Measurements from ENCODE around the gene TNFSF13B.
"Not testable (repeated sequence)": the region's sequence is repeated elsewhere in the genome, so short reads cannot be mapped to it uniquely, and the experiment has no call there.

The TNFSF13B gene

DNA sequence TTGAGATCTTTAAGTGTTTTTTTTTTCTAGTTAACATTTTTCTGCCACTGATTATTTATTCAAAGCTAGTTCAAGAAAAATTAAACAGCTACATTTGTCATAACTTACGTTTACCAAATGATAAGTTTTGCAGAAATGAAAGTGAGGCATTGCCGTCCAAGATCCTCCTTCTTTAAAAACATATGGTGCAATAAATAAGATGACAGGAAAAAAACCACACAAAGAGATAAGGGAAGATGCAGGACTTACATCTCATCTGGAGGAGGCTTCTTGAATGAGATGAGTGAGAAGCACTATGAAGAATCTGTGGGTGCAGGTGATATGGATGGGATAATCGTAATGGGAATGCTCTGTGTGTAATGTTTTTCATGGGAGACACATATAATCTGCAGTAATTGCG is 12.4 kb downstream of the TNFSF13B start:
- no peak for DNase-seq (ENCODE audit: low read depth)

DNA sequence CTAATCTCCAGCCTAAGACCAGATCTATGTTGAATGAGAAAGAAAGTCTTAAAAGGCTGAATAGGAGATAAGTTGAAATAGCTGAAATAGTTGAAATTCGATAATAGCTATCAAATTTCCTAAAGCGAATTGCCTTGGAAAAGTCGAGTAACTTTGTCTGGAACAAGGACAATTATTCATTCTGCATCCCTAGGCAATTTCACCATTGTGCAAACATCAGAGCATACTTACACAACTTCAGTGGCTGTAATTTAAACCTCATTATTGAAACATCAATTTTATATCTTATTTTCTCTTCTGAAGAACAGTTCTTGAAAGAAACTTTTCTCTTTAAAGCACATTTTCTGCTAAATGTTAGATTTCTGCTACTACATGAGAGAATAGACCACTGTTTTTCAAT is 13.6 kb downstream of the TNFSF13B start:
- no peak for DNase-seq (ENCODE audit: low read depth)

DNA sequence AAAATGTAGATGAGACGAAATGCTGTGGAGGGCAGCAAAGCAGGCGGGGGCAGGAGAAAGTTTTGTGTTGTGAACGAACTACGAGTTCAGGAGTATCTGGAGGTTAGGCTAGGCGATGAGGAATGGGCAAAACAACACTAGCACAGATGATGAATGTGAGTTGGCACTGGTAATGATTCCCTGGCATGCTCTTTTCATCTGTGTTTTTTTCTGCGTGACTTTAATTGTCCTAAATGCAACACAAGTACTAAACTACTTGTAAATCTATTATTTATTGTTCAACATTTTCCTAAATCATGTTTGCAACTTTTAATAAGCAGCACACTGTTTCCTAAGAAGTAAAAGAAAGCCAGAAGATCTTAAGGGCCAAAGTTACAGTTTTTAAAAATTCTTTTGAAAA is 19.2 kb downstream of the TNFSF13B start:
- no peak for DNase-seq (ENCODE audit: low read depth)

DNA sequence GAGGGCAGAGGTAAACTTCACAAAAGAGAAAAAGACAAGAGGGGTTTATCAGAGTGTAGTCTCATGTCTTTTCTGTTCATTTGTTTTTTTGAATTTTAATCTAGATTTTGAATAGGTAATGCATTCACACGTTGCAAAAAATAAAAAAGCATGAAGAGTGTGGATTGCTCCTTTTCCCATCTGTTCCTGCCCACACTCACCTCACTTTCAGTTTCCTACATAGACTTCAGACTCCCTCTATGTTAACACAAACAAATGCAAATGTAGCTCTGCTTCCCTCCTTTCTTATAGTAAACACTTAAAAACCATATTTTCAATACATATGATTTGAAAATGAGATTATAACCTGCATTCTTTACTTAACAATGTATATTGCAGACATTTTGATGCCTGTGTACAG is 20.3 kb downstream of the TNFSF13B start:
- no peak for DNase-seq (ENCODE audit: low read depth)

DNA sequence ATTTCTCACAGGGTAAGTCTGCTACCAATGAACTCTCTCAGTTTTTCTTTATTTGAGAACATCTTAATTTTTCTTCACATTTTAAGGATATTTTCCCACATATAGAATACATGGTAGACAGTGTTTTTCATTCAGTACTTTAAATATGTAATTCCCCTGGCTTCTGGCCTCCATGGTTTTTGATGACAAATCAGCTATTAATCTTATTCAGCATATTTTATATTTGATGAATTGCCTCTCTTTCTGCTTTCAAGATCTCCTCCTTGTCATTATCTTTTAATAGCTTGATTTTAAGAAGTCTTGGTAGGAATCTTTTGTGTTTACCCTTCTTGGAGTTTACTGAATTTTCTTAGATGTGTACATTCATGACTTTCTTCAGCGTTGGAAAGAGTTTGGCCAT is 27.6 kb downstream of the TNFSF13B start:
- no peak for DNase-seq (ENCODE audit: low read depth)

DNA sequence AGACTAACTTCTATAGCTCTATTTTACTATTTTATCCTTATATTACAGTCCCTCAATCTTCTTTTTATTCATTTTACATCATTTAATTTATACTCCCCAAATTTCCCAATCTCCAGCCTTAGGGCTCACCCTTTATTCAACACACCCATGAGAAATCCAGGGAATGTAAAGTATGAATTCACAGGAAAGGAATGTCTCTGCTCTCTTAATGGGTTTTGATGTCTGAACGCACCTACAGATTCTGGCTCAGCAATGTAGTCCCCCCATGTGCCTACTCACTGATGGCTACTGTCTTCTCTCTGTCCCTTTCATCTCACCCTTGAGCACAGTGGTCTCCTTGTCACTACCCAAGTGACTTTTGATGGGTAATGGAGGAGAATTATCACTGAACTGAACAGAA is 32.8 kb downstream of the TNFSF13B start:
- DNase-seq (ENCODE audit: low read depth) = no peak

DNA sequence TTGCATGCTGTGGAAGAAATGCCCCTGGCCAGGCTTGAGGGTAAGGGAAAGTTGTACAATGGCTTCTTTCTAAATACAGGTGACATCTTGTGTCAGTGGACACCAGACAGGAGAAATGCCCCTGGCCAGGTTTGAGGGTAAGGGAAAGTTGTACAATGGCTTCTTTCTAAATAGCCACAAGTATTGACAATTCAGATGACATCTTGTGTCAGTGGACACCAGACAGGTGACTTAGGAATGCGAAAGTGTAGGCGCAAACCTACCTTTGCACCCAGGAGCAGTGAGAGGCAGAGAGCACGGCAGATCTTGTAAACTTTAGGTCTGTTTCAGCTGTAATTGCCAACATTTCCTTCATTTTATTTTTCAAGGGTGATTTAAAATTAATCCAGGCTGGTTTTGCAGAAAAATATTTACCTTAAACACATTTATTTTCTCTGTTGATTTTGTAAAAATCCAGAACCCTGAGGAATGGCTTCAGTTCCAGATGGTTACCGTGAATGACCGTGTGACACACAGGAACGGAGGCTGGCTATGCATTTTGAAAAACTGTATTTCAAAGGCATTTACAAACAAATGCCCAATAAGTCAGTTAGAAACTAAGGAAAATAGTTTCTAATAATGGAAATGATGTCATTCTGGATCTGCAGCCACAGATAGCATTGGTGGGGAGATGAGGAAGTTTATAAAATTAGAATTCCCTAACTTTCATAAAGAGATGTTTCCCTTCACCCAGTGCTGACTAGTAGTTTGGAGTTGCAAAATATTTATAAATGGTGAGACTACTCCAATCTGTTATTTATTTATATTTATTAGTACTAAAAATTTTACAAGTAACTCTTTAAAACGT is 34.9 kb downstream of the TNFSF13B start:
- no peak for DNase-seq (ENCODE audit: low read depth)

DNA sequence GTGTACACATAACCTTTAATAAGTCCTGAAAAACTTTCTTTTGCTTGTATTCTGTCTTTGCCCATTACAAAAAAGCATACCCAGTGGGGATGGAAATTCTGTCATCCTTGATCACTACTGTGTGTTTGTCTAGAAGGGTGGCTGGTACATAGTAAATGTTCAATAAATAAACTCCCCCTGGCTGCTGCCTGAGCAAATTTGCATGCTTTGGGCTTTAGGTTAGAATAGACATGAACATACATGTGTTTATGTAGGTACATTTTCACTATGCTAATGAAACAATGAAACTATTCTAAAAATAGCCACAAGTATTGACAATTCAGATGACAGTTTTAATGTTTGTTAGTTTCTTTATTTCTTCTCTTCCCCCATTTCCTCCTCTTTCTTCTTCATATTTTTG is 36.1 kb downstream of the TNFSF13B start:
- DNase-seq (ENCODE audit: low read depth) = no peak

DNA sequence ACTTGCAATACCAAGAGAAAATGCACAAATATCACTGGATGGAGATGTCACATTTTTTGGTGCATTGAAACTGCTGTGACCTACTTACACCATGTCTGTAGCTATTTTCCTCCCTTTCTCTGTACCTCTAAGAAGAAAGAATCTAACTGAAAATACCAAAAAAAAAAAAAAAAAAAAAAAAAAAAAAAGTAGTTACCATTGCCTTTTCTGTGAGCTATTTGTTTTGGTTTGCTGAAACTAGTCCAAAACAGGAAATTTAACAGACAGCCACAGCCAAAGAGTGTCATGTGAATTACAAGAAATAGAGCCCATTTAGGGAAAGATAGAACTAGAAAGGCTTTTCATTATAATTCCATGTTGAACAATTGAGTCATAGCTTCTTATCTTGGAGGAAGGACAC is 37.3 kb downstream of the TNFSF13B start:
- DNase-seq (ENCODE audit: low read depth) = no peak

DNA sequence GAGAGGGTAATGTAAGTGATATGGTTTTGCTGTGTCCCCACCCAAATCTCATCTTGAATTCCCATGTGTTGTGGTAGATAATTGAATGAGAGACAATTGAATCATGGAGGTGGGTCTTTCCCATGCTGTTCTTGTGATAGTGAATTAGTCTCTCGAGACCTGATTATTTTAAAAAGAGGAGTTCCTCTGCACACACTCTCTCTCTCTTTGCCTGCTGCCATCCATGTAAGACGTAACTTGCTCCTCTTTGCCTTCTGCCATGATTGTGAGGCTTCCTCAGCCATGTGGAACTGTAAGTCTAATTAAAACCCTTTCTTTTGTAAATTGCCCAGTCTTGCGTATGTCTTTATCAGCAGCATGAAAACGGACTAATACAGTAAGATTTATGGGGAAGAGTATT is 42.1 kb downstream of the TNFSF13B start:
- not testable (repeated sequence) for DNase-seq (ENCODE audit: low read depth)

DNA sequence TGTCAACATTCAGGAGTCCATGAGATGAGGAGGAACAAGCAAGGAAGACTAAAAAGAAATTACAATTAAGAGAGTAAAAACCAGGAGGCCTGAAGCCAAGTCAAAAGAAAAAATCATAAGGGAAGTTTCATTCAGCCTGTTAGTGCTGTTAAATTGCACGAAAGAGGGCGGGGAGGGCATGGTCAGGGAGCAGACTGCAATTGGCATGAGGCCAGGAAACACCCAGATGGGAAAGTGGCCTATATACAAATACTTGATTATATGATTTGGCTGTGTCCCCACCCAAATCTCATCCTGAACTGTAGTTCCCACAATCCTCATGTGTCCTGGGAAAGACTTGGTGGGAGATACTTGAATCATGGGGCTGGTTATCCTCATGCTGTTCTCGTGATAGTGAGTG is 43.9 kb downstream of the TNFSF13B start:
- DNase-seq (ENCODE audit: low read depth) = no peak

DNA sequence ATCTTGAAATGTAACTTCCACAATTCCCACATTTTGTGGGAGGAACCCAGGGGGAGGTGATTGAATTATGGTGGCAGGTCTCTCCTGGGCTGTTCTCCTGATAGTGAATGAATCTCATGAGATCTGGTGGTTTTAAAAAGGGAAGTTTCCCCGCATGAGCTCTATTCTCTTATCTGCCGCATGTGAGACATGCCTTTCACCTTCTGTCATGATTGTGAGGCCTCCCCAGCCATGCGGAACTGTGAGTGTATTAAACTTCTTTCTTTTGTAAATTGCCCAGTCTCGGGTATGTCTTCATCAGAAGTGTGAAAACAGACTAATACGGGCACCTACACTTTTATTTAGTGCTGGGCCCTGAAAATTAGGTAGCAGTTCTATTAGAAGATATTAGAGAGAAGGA is 45.8 kb downstream of the TNFSF13B start:
- no peak for DNase-seq (ENCODE audit: low read depth)

DNA sequence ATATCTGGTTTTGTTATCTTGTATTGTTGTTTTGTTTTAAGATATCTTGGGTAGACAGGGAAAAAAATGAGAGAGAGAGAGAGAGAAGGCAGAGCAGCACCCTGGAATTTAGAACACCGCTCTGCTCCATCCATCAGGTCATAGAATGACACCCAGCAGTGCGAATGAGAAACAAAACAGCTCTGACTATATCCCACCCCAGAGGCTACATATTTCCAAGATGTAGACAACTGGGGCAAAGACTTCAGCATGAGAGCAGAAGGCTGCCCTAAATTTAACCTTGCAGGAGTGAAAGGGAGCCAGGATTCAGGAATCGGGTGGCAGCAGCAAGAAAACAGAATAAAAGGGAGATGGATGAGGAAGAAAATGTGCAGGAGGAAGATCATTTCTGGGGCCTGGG is 46.5 kb downstream of the TNFSF13B start:
- DNase-seq (ENCODE audit: low read depth) = no peak

DNA sequence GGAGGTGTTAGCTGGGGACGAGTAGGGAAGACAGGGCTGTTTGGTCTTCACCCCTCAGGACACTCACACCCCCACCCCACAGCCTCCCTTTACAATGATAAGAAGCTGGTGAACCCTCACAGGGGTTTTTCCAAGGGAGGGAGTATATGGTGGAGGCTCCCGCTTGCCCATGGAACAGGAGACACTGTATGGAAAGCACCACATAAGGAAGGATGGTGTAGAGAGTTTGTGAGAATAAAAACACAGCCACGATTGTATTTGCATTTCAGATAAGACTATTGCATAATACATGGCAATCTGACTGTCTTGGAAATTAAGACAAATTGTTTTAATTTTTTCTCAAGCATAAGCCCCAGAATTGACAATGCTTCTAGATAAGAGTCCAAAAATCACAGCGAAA is 46.9 kb downstream of the TNFSF13B start:
- no peak for DNase-seq (ENCODE audit: low read depth)

DNA sequence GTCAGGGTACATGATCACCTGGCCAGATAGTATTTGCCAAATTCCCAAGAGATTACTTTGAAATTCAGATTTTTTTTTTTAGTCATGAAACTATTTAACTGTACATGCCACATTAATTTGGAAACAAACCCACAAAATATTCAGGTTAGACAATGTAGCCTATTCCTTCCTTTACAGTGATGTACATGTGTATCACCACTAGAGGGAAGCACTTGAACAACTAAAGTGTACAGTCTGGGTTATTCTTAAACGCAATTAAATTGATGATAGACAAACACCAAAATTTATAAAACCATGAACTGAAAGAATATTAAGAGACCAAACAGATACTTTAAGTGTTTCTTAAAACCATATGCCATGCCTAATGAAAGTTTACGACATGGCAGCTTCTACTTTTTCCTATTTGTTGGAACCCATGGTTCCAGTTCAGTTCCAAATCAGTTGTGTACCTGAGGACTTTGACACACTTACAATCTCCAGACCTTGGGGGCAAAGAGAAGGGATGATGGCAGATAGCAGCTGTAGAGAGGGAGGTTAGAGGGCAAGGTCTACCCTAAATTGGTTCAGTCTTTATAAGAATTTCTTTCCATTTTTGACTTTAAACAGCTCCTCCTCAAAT is 52.8 kb downstream of the TNFSF13B start:
- DNase-seq (ENCODE audit: low read depth) = no peak

DNA sequence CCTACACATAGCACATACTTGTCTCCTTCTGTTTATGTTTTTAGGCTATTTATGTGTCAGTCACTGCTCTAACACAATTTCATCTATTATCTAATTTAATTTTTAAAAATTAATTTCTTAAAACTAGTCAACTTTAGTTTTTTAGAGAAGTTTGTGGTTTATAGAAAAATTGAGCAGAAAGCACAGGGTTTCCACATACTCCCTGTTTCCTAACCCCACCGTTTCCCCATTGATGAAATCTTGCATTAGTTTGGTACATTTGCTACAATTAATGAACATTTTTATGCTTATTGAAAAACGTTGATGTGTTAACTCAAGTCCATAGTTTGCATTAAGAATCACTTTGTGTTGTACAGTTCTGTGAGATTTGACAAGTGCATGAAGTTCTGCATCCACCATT is 53.5 kb downstream of the TNFSF13B start:
- no peak for DNase-seq (ENCODE audit: low read depth)

DNA sequence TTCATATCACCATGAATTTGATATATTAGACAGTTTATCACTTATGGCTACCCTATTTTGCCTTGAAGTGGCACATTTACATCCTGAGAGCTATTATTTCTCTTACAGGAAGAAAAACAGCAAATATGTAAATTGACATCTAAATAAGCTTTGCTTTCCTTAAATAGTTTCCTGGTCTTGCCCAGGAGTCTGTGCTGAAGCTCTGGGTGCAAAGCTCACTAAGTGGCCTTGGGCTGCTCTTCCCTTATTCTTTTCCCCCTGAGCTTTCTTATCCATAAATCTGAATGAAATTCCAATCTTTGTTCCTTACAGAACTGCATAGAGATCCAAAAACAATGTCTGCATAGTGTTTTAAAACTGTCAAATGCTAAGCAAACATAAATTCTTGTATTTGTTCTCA is 56.3 kb downstream of the TNFSF13B start:
- DNase-seq (ENCODE audit: low read depth) = no peak

DNA sequence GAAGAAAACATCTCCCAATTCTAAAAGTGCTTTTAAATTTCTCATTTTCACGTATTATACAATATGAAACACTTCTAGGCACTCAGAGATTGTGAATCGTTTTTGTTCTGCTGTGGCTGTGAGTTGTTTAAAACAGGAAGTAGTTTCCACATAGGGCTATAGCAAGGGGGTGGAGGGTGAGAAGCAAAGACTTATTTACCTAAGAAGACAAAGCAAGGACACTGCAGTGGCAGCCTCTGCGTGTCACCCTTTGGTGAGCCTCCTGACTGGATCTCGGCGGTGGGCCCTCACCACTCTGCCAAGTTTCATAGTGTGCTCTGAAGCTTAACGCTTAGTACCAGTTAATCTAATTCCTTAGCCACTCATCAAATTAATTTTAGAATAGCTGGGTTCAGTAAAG is 56.8 kb downstream of the TNFSF13B start:
- DNase-seq (ENCODE audit: low read depth) = no peak

DNA sequence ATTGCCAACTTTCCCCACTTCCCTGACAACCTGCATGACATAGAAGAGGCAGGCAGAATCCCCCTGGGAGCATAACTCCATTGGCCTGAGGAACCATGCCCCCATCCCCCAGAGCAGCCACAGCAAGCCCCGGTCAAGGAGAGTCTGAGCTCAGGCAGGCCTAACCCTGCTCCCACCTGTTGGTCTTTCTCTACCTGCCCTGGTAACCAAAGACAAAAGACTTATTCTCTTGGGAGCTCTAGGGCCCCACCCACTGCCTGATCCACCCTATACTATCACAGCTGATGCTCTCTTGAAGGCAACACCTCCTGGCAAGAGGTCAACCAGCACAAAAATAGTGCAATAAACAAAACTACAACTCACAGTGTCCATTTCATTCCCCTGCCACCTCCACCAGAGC is 59.3 kb downstream of the TNFSF13B start:
- no peak for DNase-seq (ENCODE audit: low read depth)

DNA sequence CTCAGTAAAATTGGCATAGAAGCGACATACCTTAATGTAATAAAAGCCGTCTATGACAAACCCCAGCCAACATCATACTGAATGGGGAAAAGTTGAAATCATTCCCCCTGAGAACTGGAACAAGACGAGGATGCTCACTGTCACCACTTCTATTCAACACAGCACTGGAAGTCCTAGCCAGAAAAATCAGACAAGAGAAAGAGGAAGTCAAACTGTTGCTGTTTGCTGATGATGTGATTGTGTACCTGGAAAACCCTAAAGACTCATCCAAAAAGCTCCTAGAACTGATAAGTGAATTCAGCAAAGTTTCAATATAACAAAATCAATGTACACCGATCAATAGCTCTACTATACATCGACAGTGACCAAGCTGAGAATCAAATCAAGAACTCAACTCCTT is 63.3 kb downstream of the TNFSF13B start:
- no peak for DNase-seq (ENCODE audit: low read depth)

DNA sequence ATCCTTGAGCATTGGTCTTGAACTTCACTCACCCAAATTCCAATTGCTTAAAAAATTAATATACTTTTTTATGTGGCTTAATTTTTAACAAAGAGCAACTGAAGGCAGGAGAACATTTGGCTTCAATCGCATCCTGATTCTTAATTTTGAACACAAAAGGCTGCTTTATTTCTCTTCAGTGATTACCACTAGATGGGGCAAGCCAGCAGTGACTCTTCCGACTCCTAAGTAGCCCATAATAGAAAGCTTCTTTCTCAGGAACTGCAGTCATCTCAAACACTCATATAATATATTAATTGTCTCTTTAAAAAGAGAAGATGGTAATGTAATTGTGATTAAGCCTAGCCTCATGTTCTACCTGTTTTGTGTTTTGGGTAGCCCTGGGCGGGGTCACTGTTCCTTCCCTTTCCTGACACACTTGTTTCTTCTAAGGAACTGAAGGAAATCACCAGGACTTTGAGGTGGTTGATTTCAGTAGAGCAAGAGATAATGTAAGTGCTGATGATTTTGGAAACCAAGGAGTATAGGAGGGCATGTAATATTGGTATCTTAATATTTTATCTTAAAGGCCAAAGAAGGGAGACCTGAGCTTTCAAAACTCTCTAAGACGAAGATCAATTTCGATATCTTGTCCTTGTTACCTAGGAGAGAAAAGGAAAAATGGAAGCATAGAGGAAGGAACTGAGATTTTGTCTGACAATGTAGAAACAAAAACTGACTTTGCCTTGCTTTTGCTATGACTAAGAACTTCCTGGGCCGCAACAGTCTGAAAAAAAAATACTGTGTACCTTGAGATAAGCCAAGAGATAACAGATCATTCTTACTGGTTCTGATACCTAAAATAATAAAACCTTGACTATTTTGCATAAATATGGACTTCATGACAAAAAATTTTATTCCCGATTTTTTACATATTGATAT is 73.1 kb downstream of the TNFSF13B start:
- peak; percentile 26 for DNase-seq (ENCODE audit: low read depth)

DNA sequence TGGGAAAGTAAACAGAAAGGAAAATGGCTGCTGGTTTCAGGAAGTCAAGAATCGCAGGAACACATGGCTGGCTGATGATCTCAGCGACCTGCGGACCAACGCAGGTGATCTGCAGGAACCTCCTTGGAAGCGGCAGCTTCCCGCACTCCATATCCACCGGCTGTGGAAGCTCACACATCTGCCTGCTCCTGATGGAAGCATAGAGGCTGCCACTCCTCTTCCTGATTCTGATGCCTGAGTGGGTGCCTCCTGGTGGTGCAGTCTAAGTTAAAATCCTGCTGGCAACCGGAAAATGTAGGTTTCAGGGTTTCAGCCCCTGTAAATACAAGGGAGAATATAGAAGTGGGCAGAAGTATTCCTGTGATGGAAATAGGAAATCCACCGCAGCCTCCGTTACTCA is 75.5 kb downstream of the TNFSF13B start:
- no peak for DNase-seq (ENCODE audit: low read depth)

DNA sequence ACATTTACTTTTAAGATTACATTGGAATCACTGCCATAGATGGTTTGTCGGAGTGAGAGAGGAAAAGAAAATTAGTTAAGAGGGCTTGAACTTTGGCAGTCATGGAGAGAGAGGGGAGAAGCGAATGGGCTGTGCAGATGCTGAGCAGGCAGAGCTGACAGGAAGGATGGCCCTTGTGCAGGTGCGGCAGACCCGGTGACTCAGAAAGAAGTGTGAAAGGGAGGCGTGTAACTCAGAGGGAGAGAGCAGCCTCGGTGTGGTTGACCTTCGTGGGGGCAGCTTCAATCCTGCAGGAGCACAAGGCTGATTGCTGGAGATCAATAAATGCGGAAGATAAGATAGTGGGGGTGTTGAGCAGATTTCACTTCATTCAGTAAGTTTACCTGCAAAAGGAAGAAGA is 76.9 kb downstream of the TNFSF13B start:
- peak; percentile 31 for DNase-seq (ENCODE audit: low read depth)
